K562 (cell line): Measurements from ENCODE around the gene FN3KRP. TPM values are rescaled to one million over a fixed set of nuclear protein-coding genes. Genes with fewer than 3 reads are reported as not detected.

Experiments used
- CREB3L1 ChIP-seq: fragments of 450-650 bp; IDR thresholded peaks from 2 replicates; pipeline ENCODE4 v1.6.1; 2014; ENCODE audit warnings: low read depth, mild to moderate bottlenecking, moderate library complexity, borderline replicate concordance
- GABPA ChIP-seq: fragments of 200-800 bp; sonication (Bioruptor generic); conservative IDR thresholded peaks from 2 replicates; pipeline ENCODE4 v1.6.1; 2016; ENCODE audit warnings: low read depth, missing genetic modification characterization, missing compliant biosample characterization
- GMEB1 ChIP-seq: fragments of 250-450 bp; sonication (Bioruptor Pico); IDR thresholded peaks from 2 replicates; pipeline ENCODE4 v1.4.0; 2020; ENCODE audit warnings: mild to moderate bottlenecking
- KDM2B ChIP-seq: fragments of 250-450 bp; sonication (Bioruptor Pico); IDR thresholded peaks from 2 replicates; pipeline ENCODE4 v1.8.0; 2021; ENCODE audit warnings: mild to moderate bottlenecking, moderate library complexity
- MAFK ChIP-seq: IDR thresholded peaks from 2 replicates; pipeline ENCODE4 v1.6.1; 2011; ENCODE audit warnings: low read length, improper control_type of control experiment
- MBD2 ChIP-seq: sonication (generic); IDR thresholded peaks from 2 replicates; pipeline ENCODE4 v1.6.1; 2016; ENCODE audit warnings: low read depth, borderline replicate concordance
- RBBP5 ChIP-seq: fragments of 200-600 bp; sonication (generic); IDR thresholded peaks from 2 replicates; pipeline ENCODE4 v1.6.1; 2012; ENCODE audit warnings: borderline replicate concordance, mild to moderate bottlenecking, low read length, control low read depth, inconsistent platforms; ENCODE audit not compliant: insufficient read depth, poor library complexity, severe bottlenecking
- TAF1 ChIP-seq: IDR thresholded peaks from 2 replicates; pipeline ENCODE4 v1.6.1; 2011; ENCODE audit warnings: mild to moderate bottlenecking, low read length, moderate library complexity; ENCODE audit not compliant: insufficient read depth, control insufficient read depth, severe bottlenecking; ENCODE audit errors: extremely low read depth
- TFAM ChIP-seq: fragments of 250-450 bp; sonication (Bioruptor Pico); conservative IDR thresholded peaks from 2 replicates; pipeline ENCODE4 v1.5.0; 2021; ENCODE audit warnings: mild to moderate bottlenecking, moderate library complexity
- WHSC1 ChIP-seq: IDR thresholded peaks from one replicate; pipeline ENCODE4 v1.6.1; 2012; ENCODE audit warnings: low read length, control low read depth, inconsistent platforms
- ZMIZ1 ChIP-seq, 2 experiments: fragments of 150-350 bp in 1 of 2; IDR thresholded peaks; 2 replicates each; pipeline ENCODE4 v1.6.1; 2012 to 2016; ENCODE audit warnings: low read depth in 2 of 2, low read length in 2 of 2, mild to moderate bottlenecking in 1 of 2, moderate library complexity in 1 of 2
- ZNF263 ChIP-seq: sonication (generic); formaldehyde crosslinking; IDR thresholded peaks from 2 replicates; pipeline ENCODE4 v1.8.0; 2022; ENCODE audit warnings: mild to moderate bottlenecking, missing genetic modification reagents, borderline replicate concordance
- ZNF740 ChIP-seq, 3 experiments: fragments of 200-800 bp in 1 of 3; sonication (Bioruptor generic) in 1 of 3; sonication (generic) in 1 of 3; formaldehyde crosslinking in 1 of 3; IDR thresholded peaks; 2 replicates each; pipeline versions ENCODE4 v1.6.1 to v1.8.0; 2016 to 2022; ENCODE audit warnings: mild to moderate bottlenecking in 2 of 3, missing compliant biosample characterization in 2 of 3, missing genetic modification characterization in 2 of 3, missing genetic modification reagents in 1 of 3
- polyA plus RNA-seq, 8 experiments: library from polyadenylated mRNA; depleted of rRNA in 4 of 8; stranded (reverse) in 5 of 8; unstranded in 3 of 8; fragments of >200 nt; fragmentation: Nextera tagmentation in 2 of 8; fragmentation: Illumina TruSeq in 1 of 8; extraction: Ambion mirVana in 2 of 8; extraction: Trizol in 1 of 8; gene quantifications; 2 replicates each; pipeline versions ENCODE4 v1.2.1 to v1.2.3, GENCODE V29; 2011 to 2014; ENCODE audit warnings: inconsistent platforms in 1 of 8, missing spikeins in 1 of 8
- total RNA-seq, 7 experiments: library from RNA; depleted of rRNA in 6 of 7; stranded (reverse); fragments of >200 nt in 6 of 7; fragmentation: Illumina TruSeq in 2 of 7; extraction: Trizol in 2 of 7; gene quantifications; 2 replicates each; pipeline versions ENCODE4 v1.2.1 to v1.2.3, GENCODE V29; 2011 to 2021; ENCODE audit warnings: low replicate concordance in 1 of 7

The FN3KRP gene
- total and polyA plus RNA-seq, 9 of the 15 experiments (the other 6 are each of a cell fraction or from before 2014, with no cell fraction given), result 2.0 to 32.1 (median 24.9) TPM

GRCh38 chr17:82698065-82698973, 18.2 kb upstream of the FN3KRP start, which contains the start of gene RAB40B (continued):
- TF ChIP-seq TAF1 (no peak), WHSC1 (no peak), RBBP5 (no peak), ZNF740 (CRISPR knock-in tag; IDR thresholded peaks at IDR 0.05) (peak; percentile 84; the same call in 1 of the 2 replicates), ZNF740 (tag; IDR thresholded peaks at IDR 0.05) (peak in 1 of 2 experiments; percentile 45; a peak in 1 of 4 replicates), MAFK (no peak), ZMIZ1 (IDR thresholded peaks at IDR 0.05; ENCODE audit: low read depth in 2 of 2, low read length in 2 of 2) (no peak), KDM2B (CRISPR knock-in tag) (peak; percentile 91; the same call in 1 of the 2 replicates), TFAM (CRISPR knock-in tag) (no peak), GABPA (tag) (no peak), CREB3L1 (no peak), MBD2 (peak; percentile 94), ZNF263 (CRISPR knock-in tag) (no peak), GMEB1 (0 out of 2 replicates have a peak, but pooled peaks have one; percentile 17)
